ENCODE results near the gene PELI3. TPM values are rescaled to one million over a fixed set of nuclear protein-coding genes. Genes with fewer than 3 reads are reported as not detected.

Gene PELI3
- total and polyA plus RNA-seq, 2 donors (not counting 1 experiment from before 2014, with no cell fraction given), result 3.2 to 15.6 TPM

DNA sequence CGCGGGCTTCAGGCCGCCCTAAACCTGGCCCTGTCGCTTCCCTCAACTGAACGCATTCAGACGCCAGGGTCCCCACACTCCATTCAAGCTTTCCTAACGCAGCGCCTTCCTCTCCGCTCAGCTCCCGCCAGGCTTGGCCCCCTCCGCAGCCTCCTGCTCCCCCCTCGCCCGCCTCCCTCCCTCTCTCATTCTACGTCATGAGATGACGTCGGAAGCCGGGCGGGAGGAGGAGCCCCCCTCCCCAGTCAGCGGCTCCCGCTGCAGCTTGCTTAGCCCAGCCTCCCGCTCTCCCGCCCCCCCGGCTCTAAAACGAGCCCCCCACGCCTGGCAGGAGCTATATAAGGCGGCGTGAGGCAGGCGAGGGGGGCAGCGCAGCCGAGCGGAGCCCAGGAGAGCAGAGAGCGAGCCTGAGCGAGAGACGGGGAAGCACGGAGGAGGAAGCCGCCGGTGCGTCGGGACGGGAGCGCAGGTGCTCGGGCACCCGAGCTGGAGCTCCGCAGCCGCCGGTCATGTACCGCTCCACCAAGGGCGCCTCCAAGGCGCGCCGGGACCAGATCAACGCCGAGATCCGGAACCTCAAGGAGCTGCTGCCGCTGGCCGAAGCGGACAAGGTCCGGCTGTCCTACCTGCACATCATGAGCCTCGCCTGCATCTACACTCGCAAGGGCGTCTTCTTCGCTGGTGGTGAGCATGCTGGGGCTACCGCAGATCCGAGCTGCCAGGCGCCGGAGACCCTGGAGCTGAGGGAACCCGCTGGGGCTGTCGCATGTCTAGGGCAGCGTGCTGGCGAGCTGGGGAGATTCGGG, 45.8 kb upstream of the PELI3 start, which contains the start of gene NPAS4:
Gene NPAS4, plus strand, starts transcription at position 365 of the 806 bp plus-strand sequence. Its CDS starts 145 bp downstream, at position 510.
- Histone ChIP-seq H3K9ac (ENCODE audit: low read length) (no peak within 1 kb of the TSS), H3K36me3 (replicated peaks in 1 of 2; ENCODE audit: control extremely low read depth in 1 of 2, control insufficient read depth in 1 of 2, extremely low read depth in 1 of 2, insufficient read depth in 2 of 2, low read length in 1 of 2) (no peaks in the 10 kb centered on the region), H2AFZ (ENCODE audit: insufficient read depth, low read depth, low read length, poor library complexity, severe bottlenecking) (no peak within 1 kb of the TSS), H3K4me2 (replicated peaks; ENCODE audit: low read depth, low read length, poor library complexity, severe bottlenecking) (no peak within 1 kb of the TSS), H3K27ac (ENCODE audit: low read length in 2 of 2) (no peak within 1 kb of the TSS), H3K9me3 (ENCODE audit: control extremely low read depth in 1 of 3, control insufficient read depth in 2 of 3, insufficient read depth in 1 of 3, low read length in 2 of 3) (peaks cover 0 to 45% (median 3%) of the 10 kb centered on the region in 3 donors), H3K27me3 (replicated peaks in 1 of 4; ENCODE audit: control extremely low read depth in 1 of 4, control insufficient read depth in 3 of 4, insufficient read depth in 4 of 4, low read length in 3 of 4) (peaks cover 0 to 46% (median 40%) of the 10 kb centered on the region in 4 experiments), H3K79me2 (ENCODE audit: control insufficient read depth, insufficient read depth, low read length) (no peaks in the 10 kb centered on the region), H4K20me1 (ENCODE audit: control insufficient read depth, insufficient read depth, low read length, poor library complexity, severe bottlenecking) (peaks cover 7% of the 10 kb centered on the region), H3K4me3 (ENCODE audit: control extremely low read depth in 1 of 5, extremely low read depth in 1 of 5, insufficient read depth in 1 of 5, low read depth in 2 of 5, low read length in 4 of 5) (no peak within 1 kb of the TSS), H3K4me1 (ENCODE audit: control insufficient read depth in 2 of 2, insufficient read depth in 2 of 2, low read length in 2 of 2) (peaks cover 8 to 16% of the 10 kb centered on the region in 2 donors)
- Mint-ChIP-seq H3K27me3 (peaks cover 39% of the 10 kb centered on the region), H3K4me3 (no peak within 1 kb of the TSS), H3K9me3 (ENCODE audit: insufficient read depth) (no peaks in the 10 kb centered on the region), H3K4me1 (peaks cover 3% of the 10 kb centered on the region), H3K27ac (peak within 1 kb of the TSS; percentile 81)
- ChIA-PET POLR2A (interaction anchor here (0.7 to 1.0 kb wide), 2 partner anchors 108 to 132 kb away, joined by 3 read pairs; partner anchors contain the start of gene YIF1A), CTCF (interaction anchor here (0.8 to 2.8 kb wide), 10 partner anchors 9 to 258 kb away, joined by 3 to 15 read pairs (median 6); partner anchors contain the start of genes DPP3 and MRPL11)
- TF ChIP-seq EZH2 (IDR thresholded peaks at IDR 0.05; ENCODE audit: borderline replicate concordance, insufficient read depth, low read depth, low read length, poor library complexity, severe bottlenecking) (no peak), CTCF (IDR thresholded peaks at IDR 0.05) (no peak)
- DNase-seq (no peak), ATAC-seq (ENCODE audit: low read depth) (no peak)
- 15% methylated on average over 68 of the region's 71 CpGs for WGBS (ENCODE audit: insufficient coverage)
- intact Hi-C loops (cut with micrococcal nuclease), result loop anchor here (2.0 kb wide), 1 partner anchor 18 kb away; the partner anchor contains the start of gene MRPL11
